Activated naive CD4-positive, alpha-beta T cell treated with anti-CD3 and anti-CD28 coated beads, Interleukin-2, amount 50 U/mL, for 16 hours (primary cell): ENCODE results near the gene CFHR5.
"Not testable (repeated sequence)": the region's sequence is repeated elsewhere in the genome, so short reads cannot be mapped to it uniquely, and the experiment has no call there.

Source experiments
- DNase-seq: peaks from one replicate; pipeline ENCODE4 v3.0.0-alpha.2; 2020

The CFHR5 gene

GRCh38 chr1:196977278-196977677 lies at the start of gene CFHR5:
Gene CFHR5 (plus strand): TSS chr1:196977556. CDS start chr1:196977665, 109 bp downstream.
- DNase-seq: no peak

GRCh38 chr1:196932853-196933252 lies 44.5 kb upstream of the CFHR5 start:
- not testable (repeated sequence) for DNase-seq

GRCh38 chr1:196933531-196934189 lies 43.7 kb upstream of the CFHR5 start:
- DNase-seq: no peak

GRCh38 chr1:196941474-196941873 lies 35.9 kb upstream of the CFHR5 start:
- not testable (repeated sequence) for DNase-seq

- DNase-seq: not testable (repeated sequence)
Measured at GRCh38 chr1:196943568-196943967, 33.8 kb upstream of the CFHR5 start, which contains the start of gene CFHR2. Gene CFHR2 (plus strand): TSS chr1:196943738. CDS start chr1:196943881, 143 bp downstream.

- DNase-seq: no peak
Measured at GRCh38 chr1:196951711-196952394, 25.5 kb upstream of the CFHR5 start.

- DNase-seq: no peak
Measured at GRCh38 chr1:196954778-196955177, 22.6 kb upstream of the CFHR5 start.

GRCh38 chr1:196955926-196956325 lies 21.4 kb upstream of the CFHR5 start:
- no peak for DNase-seq

GRCh38 chr1:196960854-196961253 lies 16.5 kb upstream of the CFHR5 start:
- DNase-seq: no peak

GRCh38 chr1:196970182-196970581 lies 7.2 kb upstream of the CFHR5 start:
- no peak for DNase-seq

GRCh38 chr1:196976278-196976677 lies 1.1 kb upstream of the CFHR5 start:
- no peak for DNase-seq

GRCh38 chr1:196980859-196981258 lies 3.5 kb downstream of the CFHR5 start:
- DNase-seq: no peak

- DNase-seq: not testable (repeated sequence)
Measured at GRCh38 chr1:196982247-196982646, 4.9 kb downstream of the CFHR5 start.

- not testable (repeated sequence) for DNase-seq
Measured at GRCh38 chr1:196991919-196992651, 14.7 kb downstream of the CFHR5 start.

- no peak for DNase-seq
Measured at GRCh38 chr1:196993916-196994315, 16.6 kb downstream of the CFHR5 start.

- DNase-seq: no peak
Measured at GRCh38 chr1:196997423-196997822, 20.1 kb downstream of the CFHR5 start.

- no peak for DNase-seq
Measured at GRCh38 chr1:197001828-197002227, 24.5 kb downstream of the CFHR5 start.

- DNase-seq: no peak
Measured at GRCh38 chr1:197003132-197003531, 25.8 kb downstream of the CFHR5 start.

- DNase-seq: no peak
Measured at GRCh38 chr1:197008861-197009260, 31.5 kb downstream of the CFHR5 start.

GRCh38 chr1:197011614-197012013 lies 34.3 kb downstream of the CFHR5 start:
- DNase-seq: no peak

- no peak for DNase-seq
Measured at GRCh38 chr1:197013234-197013633, 35.9 kb downstream of the CFHR5 start.

- no peak for DNase-seq
Measured at GRCh38 chr1:197016751-197017150, 39.4 kb downstream of the CFHR5 start.

GRCh38 chr1:197017558-197018146 lies 40.3 kb downstream of the CFHR5 start:
- no peak for DNase-seq
